HG03095 (cell line): ENCODE measurements around the gene ZNF562.
"Not testable (repeated sequence)": the region's sequence is repeated elsewhere in the genome, so short reads cannot be mapped to it uniquely, and the experiment has no call there.

ENCODE experiments used
- ATAC-seq: cut with Tn5 transposase; IDR thresholded peaks from one replicate; pipeline ENCODE4 v1.9.1; 2021; ENCODE audit warnings: moderate library complexity; ENCODE audit not compliant: unreplicated experiment

Gene ZNF562

GRCh38 chr19:9674663-9675357 lies at the start of gene ZNF562:
Gene ZNF562, minus strand, starts transcription at chr19:9675100. Its CDS starts 14,356 bp downstream, at chr19:9660744.
- ATAC-seq, result no peak

- no peak for ATAC-seq
These were observed 49.3 kb upstream of the ZNF562 start for GRCh38 chr19:9724157-9724556.

- no peak for ATAC-seq
These were observed 47.0 kb upstream of the ZNF562 start for GRCh38 chr19:9721861-9722260.

- no peak for ATAC-seq
These were observed 45.6 kb upstream of the ZNF562 start for GRCh38 chr19:9720541-9720940.

GRCh38 chr19:9711815-9712214 lies 36.9 kb upstream of the ZNF562 start:
- no peak for ATAC-seq

GRCh38 chr19:9709305-9709704 lies 34.4 kb upstream of the ZNF562 start:
- no peak for ATAC-seq

- no peak for ATAC-seq
These were observed 30.9 kb upstream of the ZNF562 start for GRCh38 chr19:9705836-9706235.

GRCh38 chr19:9702186-9702585 lies 27.3 kb upstream of the ZNF562 start:
- ATAC-seq, result no peak

GRCh38 chr19:9700229-9700981 lies 25.5 kb upstream of the ZNF562 start:
- ATAC-seq, result no peak

- not testable (repeated sequence) for ATAC-seq
These were observed 15.4 kb upstream of the ZNF562 start for GRCh38 chr19:9690301-9690700.

GRCh38 chr19:9679996-9680395 lies 5.1 kb upstream of the ZNF562 start:
- not testable (repeated sequence) for ATAC-seq

- not testable (repeated sequence) for ATAC-seq
These were observed 530 bp upstream of the ZNF562 start for GRCh38 chr19:9675358-9675901.

GRCh38 chr19:9673912-9674662 lies 813 bp downstream of the ZNF562 start:
- ATAC-seq, result no peak

- no peak for ATAC-seq
These were observed 2.0 kb downstream of the ZNF562 start for GRCh38 chr19:9672893-9673292.

GRCh38 chr19:9671655-9672054 lies 3.2 kb downstream of the ZNF562 start:
- ATAC-seq, result no peak

- no peak for ATAC-seq
These were observed 6.4 kb downstream of the ZNF562 start for GRCh38 chr19:9668544-9668943.

GRCh38 chr19:9667898-9668297 lies 7.0 kb downstream of the ZNF562 start:
- ATAC-seq, result no peak

- ATAC-seq, result no peak
These were observed 16.1 kb downstream of the ZNF562 start for GRCh38 chr19:9658769-9659168.

- ATAC-seq, result not testable (repeated sequence)
These were observed 21.8 kb downstream of the ZNF562 start for GRCh38 chr19:9653066-9653555.

- ATAC-seq, result not testable (repeated sequence)
These were observed 23.4 kb downstream of the ZNF562 start for GRCh38 chr19:9651464-9651863.

- no peak for ATAC-seq
These were observed 24.6 kb downstream of the ZNF562 start for GRCh38 chr19:9650345-9650744.
